K562 (cell line): ENCODE data around the gene MAS1L. TPM values are rescaled to one million over a fixed set of nuclear protein-coding genes. Genes with fewer than 3 reads are reported as not detected.

Experiments
- polyA plus RNA-seq, 8 experiments: library from polyadenylated mRNA; depleted of rRNA in 4 of 8; stranded (reverse) in 5 of 8; unstranded in 3 of 8; fragments of >200 nt; fragmentation: Nextera tagmentation in 2 of 8; fragmentation: Illumina TruSeq in 1 of 8; extraction: Ambion mirVana in 2 of 8; extraction: Trizol in 1 of 8; gene quantifications; 2 replicates each; pipeline versions ENCODE4 v1.2.1 to v1.2.3, GENCODE V29; 2011 to 2014; ENCODE audit warnings: inconsistent platforms in 1 of 8, missing spikeins in 1 of 8
- total RNA-seq, 7 experiments: library from RNA; depleted of rRNA in 6 of 7; stranded (reverse); fragments of >200 nt in 6 of 7; fragmentation: Illumina TruSeq in 2 of 7; extraction: Trizol in 2 of 7; gene quantifications; 2 replicates each; pipeline versions ENCODE4 v1.2.1 to v1.2.3, GENCODE V29; 2011 to 2021; ENCODE audit warnings: low replicate concordance in 1 of 7

MAS1L gene
- total and polyA plus RNA-seq, 9 of the 15 experiments (the other 6 are each of a cell fraction or from before 2014, with no cell fraction given): not detected

Other genes with a start within 250 kb of the MAS1L start
Only the 7 nearest of the 14 such genes appear.
- gene OR12D2, start 92.3 kb downstream of the MAS1L start, total RNA-seq (2014; rRNA removed): not detected in 2 replicates
- not detected in 2 replicates for gene OR12D2, start 92.3 kb downstream of the MAS1L start, total RNA-seq (2014; rRNA removed; fragmentation: Illumina TruSeq; extraction: Trizol)
- gene OR12D2, start 92.3 kb downstream of the MAS1L start, total RNA-seq (2015; rRNA removed; fragmentation: Illumina TruSeq; extraction: Trizol): not detected in 2 replicates
- not detected in 2 replicates for gene OR12D2, start 92.3 kb downstream of the MAS1L start, total RNA-seq (2021)
- gene OR12D2, start 92.3 kb downstream of the MAS1L start, polyA plus RNA-seq (2011; rRNA removed): not detected in 2 replicates
- not detected in 2 replicates for gene OR12D2, start 92.3 kb downstream of the MAS1L start, polyA plus RNA-seq (2014; fragmentation: Illumina TruSeq; extraction: Trizol)
- gene OR12D2, start 92.3 kb downstream of the MAS1L start, polyA plus RNA-seq (2014; fragmentation: Nextera tagmentation; extraction: Ambion mirVana): not detected
- not detected in 2 replicates for gene OR12D2, start 92.3 kb downstream of the MAS1L start, polyA plus RNA-seq (2014; rRNA removed)
- not detected in 2 replicates for gene OR12D1, start 73.0 kb downstream of the MAS1L start, total RNA-seq (2014; rRNA removed)
- gene OR12D1, start 73.0 kb downstream of the MAS1L start, total RNA-seq (2014; rRNA removed; fragmentation: Illumina TruSeq; extraction: Trizol): not detected in 2 replicates
- not detected in 2 replicates for gene OR12D1, start 73.0 kb downstream of the MAS1L start, total RNA-seq (2015; rRNA removed; fragmentation: Illumina TruSeq; extraction: Trizol)
- gene OR12D1, start 73.0 kb downstream of the MAS1L start, total RNA-seq (2021): not detected in 2 replicates
- gene OR12D1, start 73.0 kb downstream of the MAS1L start, polyA plus RNA-seq (2011; rRNA removed): not detected in 2 replicates
- gene OR12D1, start 73.0 kb downstream of the MAS1L start, polyA plus RNA-seq (2014; fragmentation: Illumina TruSeq; extraction: Trizol): not detected in 2 replicates
- gene OR12D1, start 73.0 kb downstream of the MAS1L start, polyA plus RNA-seq (2014; fragmentation: Nextera tagmentation; extraction: Ambion mirVana): not detected
- not detected in 2 replicates for gene OR12D1, start 73.0 kb downstream of the MAS1L start, polyA plus RNA-seq (2014; rRNA removed)
- gene OR10C1, start 48.6 kb downstream of the MAS1L start, total RNA-seq (2014; rRNA removed): not detected in 2 replicates
- gene OR10C1, start 48.6 kb downstream of the MAS1L start, total RNA-seq (2014; rRNA removed; fragmentation: Illumina TruSeq; extraction: Trizol): not detected in 2 replicates
- gene OR10C1, start 48.6 kb downstream of the MAS1L start, total RNA-seq (2015; rRNA removed; fragmentation: Illumina TruSeq; extraction: Trizol): not detected in 2 replicates
- not detected in 2 replicates for gene OR10C1, start 48.6 kb downstream of the MAS1L start, total RNA-seq (2021)
- gene OR10C1, start 48.6 kb downstream of the MAS1L start, polyA plus RNA-seq (2011; rRNA removed): not detected in 2 replicates
- not detected in 2 replicates for gene OR10C1, start 48.6 kb downstream of the MAS1L start, polyA plus RNA-seq (2014; fragmentation: Illumina TruSeq; extraction: Trizol)
- gene OR10C1, start 48.6 kb downstream of the MAS1L start, polyA plus RNA-seq (2014; fragmentation: Nextera tagmentation; extraction: Ambion mirVana): not detected
- gene OR10C1, start 48.6 kb downstream of the MAS1L start, polyA plus RNA-seq (2014; rRNA removed): not detected in 2 replicates
- not detected in 2 replicates for gene OR11A1, start 30.9 kb downstream of the MAS1L start, total RNA-seq (2014; rRNA removed)
- gene OR11A1, start 30.9 kb downstream of the MAS1L start, total RNA-seq (2014; rRNA removed; fragmentation: Illumina TruSeq; extraction: Trizol): not detected in 2 replicates
- gene OR11A1, start 30.9 kb downstream of the MAS1L start, total RNA-seq (2015; rRNA removed; fragmentation: Illumina TruSeq; extraction: Trizol): not detected in 2 replicates
- not detected in 2 replicates for gene OR11A1, start 30.9 kb downstream of the MAS1L start, total RNA-seq (2021)
- not detected in 2 replicates for gene OR11A1, start 30.9 kb downstream of the MAS1L start, polyA plus RNA-seq (2011; rRNA removed)
- not detected in 2 replicates for gene OR11A1, start 30.9 kb downstream of the MAS1L start, polyA plus RNA-seq (2014; fragmentation: Illumina TruSeq; extraction: Trizol)
- not detected for gene OR11A1, start 30.9 kb downstream of the MAS1L start, polyA plus RNA-seq (2014; fragmentation: Nextera tagmentation; extraction: Ambion mirVana)
- not detected in 2 replicates for gene OR11A1, start 30.9 kb downstream of the MAS1L start, polyA plus RNA-seq (2014; rRNA removed)
- not detected in 2 replicates for gene OR2H1, start 30.8 kb downstream of the MAS1L start, total RNA-seq (2014; rRNA removed)
- gene OR2H1, start 30.8 kb downstream of the MAS1L start, total RNA-seq (2014; rRNA removed; fragmentation: Illumina TruSeq; extraction: Trizol): not detected in 2 replicates
- gene OR2H1, start 30.8 kb downstream of the MAS1L start, total RNA-seq (2015; rRNA removed; fragmentation: Illumina TruSeq; extraction: Trizol): not detected in 2 replicates
- not detected in 2 replicates for gene OR2H1, start 30.8 kb downstream of the MAS1L start, total RNA-seq (2021)
- not detected in 2 replicates for gene OR2H1, start 30.8 kb downstream of the MAS1L start, polyA plus RNA-seq (2011; rRNA removed)
- gene OR2H1, start 30.8 kb downstream of the MAS1L start, polyA plus RNA-seq (2014; fragmentation: Illumina TruSeq; extraction: Trizol): not detected in 2 replicates
- gene OR2H1, start 30.8 kb downstream of the MAS1L start, polyA plus RNA-seq (2014; fragmentation: Nextera tagmentation; extraction: Ambion mirVana): not detected
- gene OR2H1, start 30.8 kb downstream of the MAS1L start, polyA plus RNA-seq (2014; rRNA removed): not detected in 2 replicates
- gene UBD, start 71.8 kb upstream of the MAS1L start, total RNA-seq (2014; rRNA removed): not detected in 2 replicates
- not detected in 2 replicates for gene UBD, start 71.8 kb upstream of the MAS1L start, total RNA-seq (2014; rRNA removed; fragmentation: Illumina TruSeq; extraction: Trizol)
- not detected in 2 replicates for gene UBD, start 71.8 kb upstream of the MAS1L start, total RNA-seq (2015; rRNA removed; fragmentation: Illumina TruSeq; extraction: Trizol)
- gene UBD, start 71.8 kb upstream of the MAS1L start, total RNA-seq (2021): not detected in 2 replicates
- not detected in 2 replicates for gene UBD, start 71.8 kb upstream of the MAS1L start, polyA plus RNA-seq (2011; rRNA removed)
- gene UBD, start 71.8 kb upstream of the MAS1L start, polyA plus RNA-seq (2014; fragmentation: Illumina TruSeq; extraction: Trizol): not detected in 2 replicates
- not detected for gene UBD, start 71.8 kb upstream of the MAS1L start, polyA plus RNA-seq (2014; fragmentation: Nextera tagmentation; extraction: Ambion mirVana)
- gene UBD, start 71.8 kb upstream of the MAS1L start, polyA plus RNA-seq (2014; rRNA removed): 0.08 TPM in 1 of 2 replicates, not detected in the other
- not detected in 2 replicates for gene OR2H2, start 97.2 kb upstream of the MAS1L start, total RNA-seq (2014; rRNA removed)
- not detected in 2 replicates for gene OR2H2, start 97.2 kb upstream of the MAS1L start, total RNA-seq (2014; rRNA removed; fragmentation: Illumina TruSeq; extraction: Trizol)
- not detected in 2 replicates for gene OR2H2, start 97.2 kb upstream of the MAS1L start, total RNA-seq (2015; rRNA removed; fragmentation: Illumina TruSeq; extraction: Trizol)
- gene OR2H2, start 97.2 kb upstream of the MAS1L start, total RNA-seq (2021): not detected in 2 replicates
- gene OR2H2, start 97.2 kb upstream of the MAS1L start, polyA plus RNA-seq (2011; rRNA removed): not detected in 2 replicates
- not detected in 2 replicates for gene OR2H2, start 97.2 kb upstream of the MAS1L start, polyA plus RNA-seq (2014; fragmentation: Illumina TruSeq; extraction: Trizol)
- gene OR2H2, start 97.2 kb upstream of the MAS1L start, polyA plus RNA-seq (2014; fragmentation: Nextera tagmentation; extraction: Ambion mirVana): not detected
- not detected in 2 replicates for gene OR2H2, start 97.2 kb upstream of the MAS1L start, polyA plus RNA-seq (2014; rRNA removed)